HEK293 (cell line): Measurements from ENCODE around the gene TMEM91.
A peak's percentile ranks its signal among the peaks of the same experiment; 100 is the strongest.

Experiments used
- CTCF ChIA-PET: fragments of 350-600 bp; formaldehyde crosslinking; extraction: SDS; loops from one replicate; lab custom pipeline; 2021; ENCODE audit warnings: antibody characterized with exemption; lab: Yijun Ruan, JAX
- POLR2A ChIA-PET: fragments of 300-600 bp; formaldehyde crosslinking; extraction: SDS; loops from one replicate; lab custom pipeline; 2020; ENCODE audit warnings: antibody characterized with exemption, inconsistent platforms; lab: Yijun Ruan, JAX
- H3K27ac ChIP-seq: fragments of 200-500 bp; sonication (Bioruptor generic); 2 replicates; pipeline ENCODE4 v1.5.1; 2014; ENCODE audit warnings: low read depth, low read length, control low read depth, inconsistent platforms; ENCODE audit errors: extremely low read depth
- H3K36me3 ChIP-seq, 2 experiments: fragments of 200-500 bp in 1 of 2; sonication (Bioruptor generic) in 1 of 2; 1 replicate in 1 of 2; 2 replicates in 1 of 2; pipeline ENCODE4 v1.5.1; 2014 to 2017; ENCODE audit warnings: inconsistent platforms in 2 of 2, low read length in 2 of 2; ENCODE audit not compliant: control insufficient read depth in 2 of 2, insufficient read depth in 1 of 2
- H3K4me1 ChIP-seq: fragments of 200-500 bp; sonication (Bioruptor generic); 2 replicates; pipeline ENCODE4 v1.5.1; 2014; ENCODE audit warnings: mild to moderate bottlenecking, low read length, inconsistent platforms; ENCODE audit not compliant: control insufficient read depth, insufficient read depth
- H3K4me3 ChIP-seq: 2 replicates; pipeline ENCODE4 v1.5.1; 2011; ENCODE audit warnings: low read depth, mild to moderate bottlenecking, control low read depth, low read length, moderate library complexity
- H3K9me3 ChIP-seq: fragments of 200-500 bp; sonication (Bioruptor generic); 2 replicates; pipeline ENCODE4 v1.5.1; 2014; ENCODE audit warnings: low read depth, low read length, inconsistent platforms; ENCODE audit not compliant: control insufficient read depth, insufficient read depth
- FEZF1 ChIP-seq: fragments of 450-650 bp; formaldehyde crosslinking; IDR thresholded peaks from 2 replicates; pipeline ENCODE4 v1.5.1; 2016; ENCODE audit warnings: missing biosample characterization, missing genetic modification characterization
- GLIS1 ChIP-seq: fragments of 450-650 bp; formaldehyde crosslinking; IDR thresholded peaks from 2 replicates; pipeline ENCODE4 v1.5.1; 2016; ENCODE audit warnings: missing biosample characterization, missing genetic modification characterization
- IKZF3 ChIP-seq: fragments of 450-650 bp; IDR thresholded peaks from 2 replicates; pipeline ENCODE4 v1.5.0; 2018; ENCODE audit warnings: missing biosample characterization, mild to moderate bottlenecking, missing genetic modification characterization, moderate library complexity
- KLF1 ChIP-seq: fragments of 450-650 bp; formaldehyde crosslinking; IDR thresholded peaks from 2 replicates; pipeline ENCODE4 v1.5.1; 2016; ENCODE audit warnings: missing biosample characterization, missing genetic modification characterization
- KLF10 ChIP-seq: fragments of 450-650 bp; IDR thresholded peaks from 2 replicates; pipeline ENCODE4 v1.5.1; 2018; ENCODE audit warnings: missing biosample characterization, mild to moderate bottlenecking, missing genetic modification characterization
- KLF9 ChIP-seq: fragments of 450-650 bp; formaldehyde crosslinking; IDR thresholded peaks from 2 replicates; pipeline ENCODE4 v1.5.1; 2016; ENCODE audit warnings: missing biosample characterization, missing genetic modification characterization, low read depth
- REPIN1 ChIP-seq: fragments of 450-650 bp; formaldehyde crosslinking; IDR thresholded peaks from 2 replicates; pipeline ENCODE4 v1.5.1; 2017; ENCODE audit warnings: missing biosample characterization, missing genetic modification characterization, low read depth
- SCRT2 ChIP-seq: fragments of 450-650 bp; formaldehyde crosslinking; IDR thresholded peaks from 2 replicates; pipeline ENCODE4 v1.5.1; 2016; ENCODE audit warnings: missing biosample characterization, missing genetic modification characterization
- SP2 ChIP-seq: fragments of 450-650 bp; formaldehyde crosslinking; IDR thresholded peaks from 2 replicates; pipeline ENCODE4 v1.5.1; 2016; ENCODE audit warnings: missing biosample characterization, missing genetic modification characterization
- SP3 ChIP-seq: fragments of 450-650 bp; formaldehyde crosslinking; IDR thresholded peaks from 2 replicates; pipeline ENCODE4 v1.5.1; 2016; ENCODE audit warnings: missing biosample characterization, missing genetic modification characterization
- SP7 ChIP-seq: fragments of 450-650 bp; formaldehyde crosslinking; IDR thresholded peaks from 2 replicates; pipeline ENCODE4 v1.5.1; 2016; ENCODE audit warnings: missing biosample characterization, missing genetic modification characterization
- WT1 ChIP-seq: fragments of 450-650 bp; formaldehyde crosslinking; IDR thresholded peaks from 2 replicates; pipeline ENCODE4 v1.5.1; 2016; ENCODE audit warnings: missing biosample characterization, missing genetic modification characterization
- ZBTB17 ChIP-seq: fragments of 450-650 bp; formaldehyde crosslinking; IDR thresholded peaks from 2 replicates; pipeline ENCODE4 v1.5.1; 2016; ENCODE audit warnings: missing biosample characterization, missing genetic modification characterization
- ZBTB20 ChIP-seq: fragments of 450-650 bp; formaldehyde crosslinking; IDR thresholded peaks from 2 replicates; pipeline ENCODE4 v1.5.1; 2016; ENCODE audit warnings: missing biosample characterization, missing genetic modification characterization
- ZFP41 ChIP-seq: fragments of 450-650 bp; formaldehyde crosslinking; IDR thresholded peaks from 2 replicates; pipeline ENCODE4 v1.5.1; 2016; ENCODE audit warnings: missing biosample characterization, missing genetic modification characterization, borderline replicate concordance
- ZIC2 ChIP-seq: fragments of 450-650 bp; formaldehyde crosslinking; IDR thresholded peaks from 2 replicates; pipeline ENCODE4 v1.5.1; 2016; ENCODE audit warnings: missing biosample characterization, missing genetic modification characterization
- ZNF10 ChIP-seq: fragments of 450-650 bp; formaldehyde crosslinking; IDR thresholded peaks from 2 replicates; pipeline ENCODE4 v1.5.1; 2017; ENCODE audit warnings: missing biosample characterization, missing genetic modification characterization
- ZNF19 ChIP-seq: fragments of 450-650 bp; formaldehyde crosslinking; IDR thresholded peaks from 2 replicates; pipeline ENCODE4; 2016; ENCODE audit warnings: missing biosample characterization, missing genetic modification characterization, low read depth
- ZNF24 ChIP-seq: fragments of 450-650 bp; formaldehyde crosslinking; IDR thresholded peaks from 2 replicates; pipeline ENCODE4 v1.5.1; 2016; ENCODE audit warnings: missing biosample characterization, missing genetic modification characterization
- ZNF248 ChIP-seq: fragments of 450-650 bp; formaldehyde crosslinking; IDR thresholded peaks from 2 replicates; pipeline ENCODE4 v1.5.1; 2017; ENCODE audit warnings: missing biosample characterization, missing genetic modification characterization
- ZNF302 ChIP-seq: fragments of 450-650 bp; formaldehyde crosslinking; IDR thresholded peaks from 2 replicates; pipeline ENCODE4 v1.5.1; 2016; ENCODE audit warnings: missing biosample characterization, missing genetic modification characterization, low read depth
- ZNF335 ChIP-seq: fragments of 450-650 bp; formaldehyde crosslinking; conservative IDR thresholded peaks from 2 replicates; pipeline ENCODE4 v1.5.1; 2016; ENCODE audit warnings: missing biosample characterization, missing genetic modification characterization
- ZNF558 ChIP-seq: fragments of 450-650 bp; formaldehyde crosslinking; IDR thresholded peaks from 2 replicates; pipeline ENCODE4 v1.5.1; 2016; ENCODE audit warnings: missing biosample characterization, missing genetic modification characterization
- ZNF629 ChIP-seq: fragments of 450-650 bp; formaldehyde crosslinking; IDR thresholded peaks from 2 replicates; pipeline ENCODE4 v1.5.1; 2017; ENCODE audit warnings: missing biosample characterization, missing genetic modification characterization
- ZNF660 ChIP-seq: fragments of 450-650 bp; IDR thresholded peaks from 2 replicates; pipeline ENCODE4 v1.5.1; 2018; ENCODE audit warnings: missing biosample characterization, mild to moderate bottlenecking, missing genetic modification characterization
- ZXDB ChIP-seq: fragments of 450-650 bp; formaldehyde crosslinking; IDR thresholded peaks from 2 replicates; pipeline ENCODE4 v1.5.1; 2016; ENCODE audit warnings: missing biosample characterization, missing genetic modification characterization
- TF ChIP-seq, protein P1 (sequence below): fragments of 450-650 bp; formaldehyde crosslinking; optimal IDR thresholded peaks from 2 replicates; pipeline ENCODE3; 2016; ENCODE audit warnings: missing biosample characterization, mild to moderate bottlenecking, missing genetic modification characterization
- TF ChIP-seq, protein P2 (sequence below): fragments of 450-650 bp; formaldehyde crosslinking; IDR thresholded peaks from 2 replicates; pipeline ENCODE4 v1.5.1; 2016; ENCODE audit warnings: missing biosample characterization, missing genetic modification characterization
- TF ChIP-seq, protein P3 (sequence below): fragments of 450-650 bp; formaldehyde crosslinking; IDR thresholded peaks from 2 replicates; pipeline ENCODE4 v1.5.1; 2016; ENCODE audit warnings: missing biosample characterization, missing genetic modification characterization
- TF ChIP-seq, protein P4 (sequence below): fragments of 450-650 bp; formaldehyde crosslinking; IDR thresholded peaks from 2 replicates; pipeline ENCODE4; 2016; ENCODE audit warnings: missing biosample characterization, missing genetic modification characterization
- TF ChIP-seq, protein P5 (sequence below): fragments of 450-650 bp; formaldehyde crosslinking; IDR thresholded peaks from 2 replicates; pipeline ENCODE4 v1.5.1; 2016; ENCODE audit warnings: missing biosample characterization, missing genetic modification characterization

Gene TMEM91

DNA sequence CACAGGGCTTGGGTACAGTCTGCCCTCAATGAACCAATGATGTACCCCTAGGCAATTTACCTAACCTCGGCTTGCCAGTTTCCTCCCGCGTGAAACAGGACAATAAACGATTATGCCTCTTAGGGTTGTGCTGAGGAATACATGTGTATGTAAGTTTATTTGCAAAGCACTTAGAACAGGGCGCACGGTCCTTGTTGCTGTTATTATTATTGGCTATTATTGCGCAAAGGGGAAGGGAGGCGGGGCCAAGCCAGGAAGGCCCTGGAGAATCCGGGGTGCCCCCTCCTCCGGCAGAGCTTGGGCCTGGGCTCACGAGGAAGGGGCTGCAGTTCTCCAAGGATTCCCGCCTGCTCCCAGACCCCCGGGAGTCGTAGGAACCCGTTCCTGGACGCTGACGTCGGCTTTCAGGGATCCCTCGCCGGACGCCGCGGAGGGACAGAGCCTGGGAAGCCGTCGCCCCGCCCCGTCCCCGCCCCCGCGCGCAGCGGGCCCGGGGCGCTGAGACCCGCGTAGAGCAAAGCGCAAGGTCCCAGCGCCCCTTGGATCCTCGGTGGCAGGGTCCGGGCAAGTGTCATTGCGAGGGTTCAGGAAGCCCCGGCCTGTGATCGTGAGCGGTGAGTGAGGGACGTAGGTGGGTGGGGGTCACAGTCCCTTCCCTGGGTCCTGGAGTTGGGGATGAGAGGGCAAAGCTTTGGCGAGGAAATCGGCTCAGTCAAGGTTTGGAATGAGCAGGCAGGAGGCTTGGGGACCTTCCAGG is at the start of gene TMEM91:
TMEM91 (plus strand) TSS at position 293 of the 757 bp plus-strand sequence. CDS start 1,777 bp downstream, outside the sequence.
- Histone ChIP-seq H3K4me3 (peak within 1 kb of the TSS; percentile 34), H3K9me3 (no peaks in the 10 kb centered on the region), H3K27ac (peak within 1 kb of the TSS; percentile 21; the same call in 1 of the 2 replicates), H3K36me3 (no peaks in the 10 kb centered on the region; a peak in 1 of 3 replicates), H3K4me1 (peaks cover 20% of the 10 kb centered on the region)
- ChIA-PET POLR2A (interaction anchor here (1.3 to 6.2 kb wide), 2 partner anchors 12 to 24 kb away, joined by 3 to 64 read pairs; partner anchors contain the start of gene B9D2), CTCF (interaction anchor here (0.6 to 1.9 kb wide), 2 partner anchors 11 to 12 kb away, joined by 3 to 5 read pairs; partner anchors contain the start of gene B9D2)
- TF ChIP-seq FEZF1 (tag by site-specific recombination) (peak; percentile 25; the same call in 1 of the 2 replicates), REPIN1 (peak; percentile 98), ZBTB20 (tag by site-specific recombination) (peak; percentile 72), GLIS1 (tag by site-specific recombination) (peak; percentile 42; the same call in 1 of the 2 replicates), ZNF248 (tag by site-specific recombination) (no peak), SP7 (tag by site-specific recombination) (peak; percentile 36; the same call in 1 of the 2 replicates), KLF9 (tag by site-specific recombination) (peak; percentile 81), SP3 (tag by site-specific recombination) (peak; percentile 57; the same call in 1 of the 2 replicates), SCRT2 (tag by site-specific recombination) (peak; percentile 45; the same call in 1 of the 2 replicates), ZNF24 (tag by site-specific recombination) (peak; percentile 26; the same call in 1 of the 2 replicates), ZNF335 (tag by site-specific recombination) (0 out of 2 replicates have a peak, but pooled peaks have one; percentile 51), ZNF660 (tag by site-specific recombination) (peak; percentile 48; the same call in 1 of the 2 replicates), IKZF3 (tag by site-specific recombination) (peak; percentile 80), ZNF10 (tag by site-specific recombination) (no peak), ZNF302 (no peak), ZNF19 (tag by site-specific recombination) (no peak), ZXDB (tag by site-specific recombination) (peak; percentile 28; the same call in 1 of the 2 replicates), WT1 (tag by site-specific recombination) (0 out of 2 replicates have a peak, but pooled peaks have one; percentile 29), ZNF629 (tag by site-specific recombination) (0 out of 2 replicates have a peak, but pooled peaks have one; percentile 11), ZBTB17 (tag by site-specific recombination) (peak; percentile 62), SP2 (tag by site-specific recombination) (peak; percentile 36; the same call in 1 of the 2 replicates), KLF10 (tag by site-specific recombination) (peak; percentile 47; the same call in 1 of the 2 replicates), ZFP41 (tag by site-specific recombination) (no peak), ZIC2 (tag by site-specific recombination) (peak; percentile 69), KLF1 (tag by site-specific recombination) (peak; percentile 17; the same call in 1 of the 2 replicates), ZNF558 (tag by site-specific recombination) (no peak)
- TF ChIP-seq, protein P1, sequence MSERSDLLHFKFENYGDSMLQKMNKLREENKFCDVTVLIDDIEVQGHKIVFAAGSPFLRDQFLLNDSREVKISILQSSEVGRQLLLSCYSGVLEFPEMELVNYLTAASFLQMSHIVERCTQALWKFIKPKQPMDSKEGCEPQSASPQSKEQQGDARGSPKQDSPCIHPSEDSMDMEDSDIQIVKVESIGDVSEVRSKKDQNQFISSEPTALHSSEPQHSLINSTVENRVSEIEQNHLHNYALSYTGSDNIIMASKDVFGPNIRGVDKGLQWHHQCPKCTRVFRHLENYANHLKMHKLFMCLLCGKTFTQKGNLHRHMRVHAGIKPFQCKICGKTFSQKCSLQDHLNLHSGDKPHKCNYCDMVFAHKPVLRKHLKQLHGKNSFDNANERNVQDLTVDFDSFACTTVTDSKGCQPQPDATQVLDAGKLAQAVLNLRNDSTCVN (tag by site-specific recombination), result peak; percentile 35
- TF ChIP-seq, protein P2, sequence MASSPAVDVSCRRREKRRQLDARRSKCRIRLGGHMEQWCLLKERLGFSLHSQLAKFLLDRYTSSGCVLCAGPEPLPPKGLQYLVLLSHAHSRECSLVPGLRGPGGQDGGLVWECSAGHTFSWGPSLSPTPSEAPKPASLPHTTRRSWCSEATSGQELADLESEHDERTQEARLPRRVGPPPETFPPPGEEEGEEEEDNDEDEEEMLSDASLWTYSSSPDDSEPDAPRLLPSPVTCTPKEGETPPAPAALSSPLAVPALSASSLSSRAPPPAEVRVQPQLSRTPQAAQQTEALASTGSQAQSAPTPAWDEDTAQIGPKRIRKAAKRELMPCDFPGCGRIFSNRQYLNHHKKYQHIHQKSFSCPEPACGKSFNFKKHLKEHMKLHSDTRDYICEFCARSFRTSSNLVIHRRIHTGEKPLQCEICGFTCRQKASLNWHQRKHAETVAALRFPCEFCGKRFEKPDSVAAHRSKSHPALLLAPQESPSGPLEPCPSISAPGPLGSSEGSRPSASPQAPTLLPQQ, result peak; percentile 46; the same call in 1 of the 2 replicates
- TF ChIP-seq, protein P3, sequence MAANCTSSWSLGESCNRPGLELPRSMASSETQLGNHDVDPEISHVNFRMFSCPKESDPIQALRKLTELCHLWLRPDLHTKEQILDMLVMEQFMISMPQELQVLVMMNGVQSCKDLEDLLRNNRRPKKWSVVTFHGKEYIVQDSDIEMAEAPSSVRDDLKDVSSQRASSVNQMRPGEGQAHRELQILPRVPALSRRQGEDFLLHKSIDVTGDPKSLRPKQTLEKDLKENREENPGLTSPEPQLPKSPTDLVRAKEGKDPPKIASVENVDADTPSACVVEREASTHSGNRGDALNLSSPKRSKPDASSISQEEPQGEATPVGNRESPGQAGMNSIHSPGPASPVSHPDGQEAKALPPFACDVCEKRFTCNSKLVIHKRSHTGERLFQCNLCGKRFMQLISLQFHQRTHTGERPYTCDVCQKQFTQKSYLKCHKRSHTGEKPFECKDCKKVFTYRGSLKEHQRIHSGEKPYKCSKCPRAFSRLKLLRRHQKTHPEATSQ (tag by site-specific recombination), result no peak
- TF ChIP-seq, protein P4, sequence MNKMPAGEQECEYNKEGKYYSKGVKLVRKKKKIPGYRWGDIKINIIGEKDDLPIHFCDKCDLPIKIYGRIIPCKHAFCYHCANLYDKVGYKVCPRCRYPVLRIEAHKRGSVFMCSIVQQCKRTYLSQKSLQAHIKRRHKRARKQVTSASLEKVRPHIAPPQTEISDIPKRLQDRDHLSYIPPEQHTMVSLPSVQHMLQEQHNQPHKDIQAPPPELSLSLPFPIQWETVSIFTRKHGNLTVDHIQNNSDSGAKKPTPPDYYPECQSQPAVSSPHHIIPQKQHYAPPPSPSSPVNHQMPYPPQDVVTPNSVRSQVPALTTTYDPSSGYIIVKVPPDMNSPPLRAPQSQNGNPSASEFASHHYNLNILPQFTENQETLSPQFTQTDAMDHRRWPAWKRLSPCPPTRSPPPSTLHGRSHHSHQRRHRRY (tag by site-specific recombination), result 0 out of 2 replicates have a peak, but pooled peaks have one; percentile 57
- TF ChIP-seq, protein P5, sequence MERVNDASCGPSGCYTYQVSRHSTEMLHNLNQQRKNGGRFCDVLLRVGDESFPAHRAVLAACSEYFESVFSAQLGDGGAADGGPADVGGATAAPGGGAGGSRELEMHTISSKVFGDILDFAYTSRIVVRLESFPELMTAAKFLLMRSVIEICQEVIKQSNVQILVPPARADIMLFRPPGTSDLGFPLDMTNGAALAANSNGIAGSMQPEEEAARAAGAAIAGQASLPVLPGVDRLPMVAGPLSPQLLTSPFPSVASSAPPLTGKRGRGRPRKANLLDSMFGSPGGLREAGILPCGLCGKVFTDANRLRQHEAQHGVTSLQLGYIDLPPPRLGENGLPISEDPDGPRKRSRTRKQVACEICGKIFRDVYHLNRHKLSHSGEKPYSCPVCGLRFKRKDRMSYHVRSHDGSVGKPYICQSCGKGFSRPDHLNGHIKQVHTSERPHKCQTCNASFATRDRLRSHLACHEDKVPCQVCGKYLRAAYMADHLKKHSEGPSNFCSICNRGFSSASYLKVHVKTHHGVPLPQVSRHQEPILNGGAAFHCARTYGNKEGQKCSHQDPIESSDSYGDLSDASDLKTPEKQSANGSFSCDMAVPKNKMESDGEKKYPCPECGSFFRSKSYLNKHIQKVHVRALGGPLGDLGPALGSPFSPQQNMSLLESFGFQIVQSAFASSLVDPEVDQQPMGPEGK, result peak; percentile 63; the same call in 1 of the 2 replicates
